ENCODE measurements around the gene TRIM37.

The TRIM37 gene

GRCh38 chr17:59000022-59000421, 106.7 kb downstream of the TRIM37 start:
- Histone ChIP-seq H3K36me3 (peaks cover 0 to 10% (median 10%) of the 10 kb centered on the region in 3 donors), H3K9me3 (no peaks in the 10 kb centered on the region), H3K4me1 (peaks cover 0 to 26% (median 3%) of the 10 kb centered on the region in 4 donors), H3K27me3 (no peaks in the 10 kb centered on the region), H3K4me3 (no peak overlapping the region), H3K27ac (no peak overlapping the region)
- DNase-seq, result no peak
- intact Hi-C loops (cut with DNase I; ENCODE audit: low total_unique reads), result loop anchor here (5.0 to 10.0 kb wide), 3 partner anchors 288 to 485 kb away; partner anchors contain the start of gene MTMR4
- no peak for TF ChIP-seq CTCF (IDR thresholded peaks at IDR 0.05)

- no peak for DNase-seq
- intact Hi-C loops (cut with DNase I; ENCODE audit: low total_unique reads), result no loop called here
- peaks cover 0 to 10% (median 10%) of the 10 kb centered on the region in 3 donors for H3K36me3 ChIP-seq
Observed at GRCh38 chr17:58999500-58999899, 107.2 kb downstream of the TRIM37 start.

GRCh38 chr17:58998871-58999270, 107.8 kb downstream of the TRIM37 start:
- TF ChIP-seq CTCF (IDR thresholded peaks at IDR 0.05), result no peak
- peaks cover 0 to 29% (median 6%) of the 10 kb centered on the region in 4 donors for H3K4me1 ChIP-seq
- no peak overlapping the region for H3K27ac ChIP-seq
- intact Hi-C loops (cut with DNase I; ENCODE audit: low total_unique reads), result no loop called here
- no peaks in the 10 kb centered on the region for H3K9me3 ChIP-seq
- H3K4me3 ChIP-seq, result no peak overlapping the region
- DNase-seq, result no peak
- H3K36me3 ChIP-seq, result peaks cover 0 to 10% (median 10%) of the 10 kb centered on the region in 3 donors
- H3K27me3 ChIP-seq, result no peaks in the 10 kb centered on the region

More at GRCh38 chr17:58999500-58999899, 107.2 kb downstream of the TRIM37 start:
- TF ChIP-seq CTCF (IDR thresholded peaks at IDR 0.05), result no peak
- H3K9me3 ChIP-seq, result no peaks in the 10 kb centered on the region
- peaks cover 0 to 29% (median 6%) of the 10 kb centered on the region in 4 donors for H3K4me1 ChIP-seq
- H3K27me3 ChIP-seq, result no peaks in the 10 kb centered on the region
- H3K27ac ChIP-seq, result no peak overlapping the region
- H3K4me3 ChIP-seq, result no peak overlapping the region

GRCh38 chr17:58997756-58998553, 108.7 kb downstream of the TRIM37 start:
- no peak for TF ChIP-seq CTCF (IDR thresholded peaks at IDR 0.05)
- peaks cover 0 to 10% (median 10%) of the 10 kb centered on the region in 3 donors for H3K36me3 ChIP-seq
- no peak overlapping the region for H3K4me3 ChIP-seq
- H3K27ac ChIP-seq, result peak overlapping the region in 1 of 2 donors; percentile 23
- intact Hi-C loops (cut with DNase I; ENCODE audit: low total_unique reads), result no loop called here
- DNase-seq, result no peak
- H3K27me3 ChIP-seq, result no peaks in the 10 kb centered on the region
- H3K4me1 ChIP-seq, result peaks cover 0 to 33% (median 6%) of the 10 kb centered on the region in 4 donors
- H3K9me3 ChIP-seq, result no peaks in the 10 kb centered on the region

- peak overlapping the region in 1 of 2 donors; percentile 23 for H3K27ac ChIP-seq
- DNase-seq, result no peak
- no peaks in the 10 kb centered on the region for H3K9me3 ChIP-seq
- no peak for TF ChIP-seq CTCF (IDR thresholded peaks at IDR 0.05)
- intact Hi-C loops (cut with DNase I; ENCODE audit: low total_unique reads), result no loop called here
- H3K4me3 ChIP-seq, result no peak overlapping the region
- H3K36me3 ChIP-seq, result peaks cover 0 to 10% (median 10%) of the 10 kb centered on the region in 3 donors
- peaks cover 0 to 40% (median 9%) of the 10 kb centered on the region in 4 donors for H3K4me1 ChIP-seq
- H3K27me3 ChIP-seq, result no peaks in the 10 kb centered on the region
Observed at GRCh38 chr17:58996968-58997367, 109.7 kb downstream of the TRIM37 start.
